ENCODE results near the gene DOCK11. TPM values are rescaled to one million over a fixed set of nuclear protein-coding genes. Genes with fewer than 3 reads are reported as not detected.

DOCK11 gene
- total RNA-seq, 1 donor from 2014 or later: 4.3 TPM

GRCh38 chrX:118595501-118596042, 100.0 kb downstream of the DOCK11 start:
- TF ChIP-seq CTCF (conservative IDR thresholded peaks at IDR 0.05; ENCODE audit: low read depth, low read length): no peak

GRCh38 chrX:118596390-118596789, 100.8 kb downstream of the DOCK11 start:
- no peak for DNase-seq (ENCODE audit: low read depth)
- no peak overlapping the region for H3K4me3 ChIP-seq (ENCODE audit: low read depth, low read length)
- no peak for TF ChIP-seq CTCF (conservative IDR thresholded peaks at IDR 0.05; ENCODE audit: low read depth, low read length)

More at GRCh38 chrX:118595501-118596042, 100.0 kb downstream of the DOCK11 start:
- DNase-seq (ENCODE audit: low read depth): no peak
- no peak overlapping the region for H3K4me3 ChIP-seq (ENCODE audit: low read depth, low read length)

GRCh38 chrX:118603981-118604380, 108.4 kb downstream of the DOCK11 start:
- H3K4me3 ChIP-seq (ENCODE audit: low read depth, low read length): no peak overlapping the region
- TF ChIP-seq CTCF (conservative IDR thresholded peaks at IDR 0.05; ENCODE audit: low read depth, low read length): peak; percentile 83
- no peak for DNase-seq (ENCODE audit: low read depth)

GRCh38 chrX:118612290-118612689, 116.7 kb downstream of the DOCK11 start:
- no peak for DNase-seq (ENCODE audit: low read depth)
- H3K4me3 ChIP-seq (ENCODE audit: low read depth, low read length): no peak overlapping the region
- no peak for TF ChIP-seq CTCF (conservative IDR thresholded peaks at IDR 0.05; ENCODE audit: low read depth, low read length)

GRCh38 chrX:118614150-118614549, 118.5 kb downstream of the DOCK11 start:
- DNase-seq (ENCODE audit: low read depth): no peak
- H3K4me3 ChIP-seq (ENCODE audit: low read depth, low read length): no peak overlapping the region
- TF ChIP-seq CTCF (conservative IDR thresholded peaks at IDR 0.05; ENCODE audit: low read depth, low read length): no peak

- no peak for TF ChIP-seq CTCF (conservative IDR thresholded peaks at IDR 0.05; ENCODE audit: low read depth, low read length)
- H3K4me3 ChIP-seq (ENCODE audit: low read depth, low read length): no peak overlapping the region
Observed at GRCh38 chrX:118615141-118615540, 119.5 kb downstream of the DOCK11 start.

GRCh38 chrX:118621081-118621759, 125.6 kb downstream of the DOCK11 start:
- no peak for TF ChIP-seq CTCF (conservative IDR thresholded peaks at IDR 0.05; ENCODE audit: low read depth, low read length)
- no peak for DNase-seq (ENCODE audit: low read depth)
- H3K4me3 ChIP-seq (ENCODE audit: low read depth, low read length): no peak overlapping the region

More at GRCh38 chrX:118615141-118615540, 119.5 kb downstream of the DOCK11 start:
- no peak for DNase-seq (ENCODE audit: low read depth)
